ENCODE results near the gene ZBTB9. TPM values are rescaled to one million over a fixed set of nuclear protein-coding genes. Genes with fewer than 3 reads are reported as not detected.
"Not testable (repeated sequence)": the region's sequence is repeated elsewhere in the genome, so short reads cannot be mapped to it uniquely, and the experiment has no call there.

ZBTB9 gene
- total RNA-seq, 1 donor from 2014 or later: 7.6 TPM

- no peaks in the 10 kb centered on the region for H3K36me3 ChIP-seq (ENCODE audit: control insufficient read depth, insufficient read depth, low read length)
- no peak for DNase-seq (ENCODE audit: low read depth)
- H3K4me3 ChIP-seq (ENCODE audit: low read depth, low read length): no peak overlapping the region
- TF ChIP-seq CTCF (IDR thresholded peaks at IDR 0.05; ENCODE audit: insufficient read depth, low read length, poor library complexity, severe bottlenecking): no peak
- no peaks in the 10 kb centered on the region for H3K27me3 ChIP-seq (ENCODE audit: control insufficient read depth, insufficient read depth, low read length)
Measured at GRCh38 chr6:33481192-33481591, 26.8 kb downstream of the ZBTB9 start.

GRCh38 chr6:33482620-33483019 is 28.2 kb downstream of the ZBTB9 start:
- DNase-seq (ENCODE audit: low read depth); H3K36me3 ChIP-seq (ENCODE audit: control insufficient read depth, insufficient read depth, low read length); H3K27me3 ChIP-seq (ENCODE audit: control insufficient read depth, insufficient read depth, low read length); H3K4me3 ChIP-seq (ENCODE audit: low read depth, low read length): not testable (repeated sequence)

GRCh38 chr6:33483678-33484077 is 29.3 kb downstream of the ZBTB9 start:
- H3K4me3 ChIP-seq (ENCODE audit: low read depth, low read length): no peak overlapping the region

DNA sequence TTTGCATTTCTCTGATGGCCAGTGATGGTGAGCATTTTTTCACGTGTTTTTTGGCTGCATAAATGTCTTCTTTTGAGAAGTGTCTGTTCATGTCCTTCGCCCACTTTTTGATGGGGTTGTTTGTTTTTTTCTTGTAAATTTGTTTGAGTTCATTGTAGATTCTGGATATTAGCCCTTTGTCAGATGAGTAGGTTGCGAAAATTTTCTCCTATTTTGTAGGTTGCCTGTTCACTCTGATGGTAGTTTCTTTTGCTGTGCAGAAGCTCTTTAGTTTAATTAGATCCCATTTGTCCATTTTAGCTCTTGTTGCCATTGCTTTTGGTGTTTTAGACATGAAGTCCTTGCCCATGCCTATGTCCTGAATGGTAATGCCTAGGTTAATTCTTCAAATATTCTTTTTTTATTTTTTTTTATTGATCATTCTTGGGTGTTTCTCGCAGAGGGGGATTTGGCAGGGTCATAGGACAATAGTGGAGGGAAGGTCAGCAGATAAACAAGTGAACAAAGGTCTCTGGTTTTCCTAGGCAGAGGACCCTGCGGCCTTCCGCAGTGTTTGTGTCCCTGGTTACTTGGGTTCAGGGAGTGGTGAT is 30.4 kb downstream of the ZBTB9 start:
- not testable (repeated sequence) for H3K27me3 ChIP-seq (ENCODE audit: control insufficient read depth, insufficient read depth, low read length); DNase-seq (ENCODE audit: low read depth); H3K36me3 ChIP-seq (ENCODE audit: control insufficient read depth, insufficient read depth, low read length); H3K4me3 ChIP-seq (ENCODE audit: low read depth, low read length)

More at GRCh38 chr6:33483678-33484077, 29.3 kb downstream of the ZBTB9 start:
- Histone ChIP-seq H3K36me3 (ENCODE audit: control insufficient read depth, insufficient read depth, low read length) (no peaks in the 10 kb centered on the region), H3K27me3 (ENCODE audit: control insufficient read depth, insufficient read depth, low read length) (no peaks in the 10 kb centered on the region)
- TF ChIP-seq CTCF (IDR thresholded peaks at IDR 0.05; ENCODE audit: insufficient read depth, low read length, poor library complexity, severe bottlenecking): no peak
- no peak for DNase-seq (ENCODE audit: low read depth)

- not testable (repeated sequence) for H3K4me3 ChIP-seq (ENCODE audit: low read depth, low read length); H3K36me3 ChIP-seq (ENCODE audit: control insufficient read depth, insufficient read depth, low read length); H3K27me3 ChIP-seq (ENCODE audit: control insufficient read depth, insufficient read depth, low read length); DNase-seq (ENCODE audit: low read depth)
Measured at GRCh38 chr6:33485680-33486079, 31.3 kb downstream of the ZBTB9 start.

- DNase-seq (ENCODE audit: low read depth): no peak
- Histone ChIP-seq H3K4me3 (ENCODE audit: low read depth, low read length) (no peak overlapping the region), H3K27me3 (ENCODE audit: control insufficient read depth, insufficient read depth, low read length) (no peaks in the 10 kb centered on the region), H3K36me3 (ENCODE audit: control insufficient read depth, insufficient read depth, low read length) (no peaks in the 10 kb centered on the region)
- no peak for TF ChIP-seq CTCF (IDR thresholded peaks at IDR 0.05; ENCODE audit: insufficient read depth, low read length, poor library complexity, severe bottlenecking)
Measured at GRCh38 chr6:33488339-33488738, 34.0 kb downstream of the ZBTB9 start.

GRCh38 chr6:33490198-33490597 is 35.8 kb downstream of the ZBTB9 start:
- no peak for TF ChIP-seq CTCF (IDR thresholded peaks at IDR 0.05; ENCODE audit: insufficient read depth, low read length, poor library complexity, severe bottlenecking)
- Histone ChIP-seq H3K4me3 (ENCODE audit: low read depth, low read length) (no peak overlapping the region), H3K36me3 (ENCODE audit: control insufficient read depth, insufficient read depth, low read length) (no peaks in the 10 kb centered on the region), H3K27me3 (ENCODE audit: control insufficient read depth, insufficient read depth, low read length) (no peaks in the 10 kb centered on the region)
- DNase-seq (ENCODE audit: low read depth): no peak

Data from kidney epithelial cell (primary cell).